Activated CD4-positive, alpha-beta T cell treated with anti-CD3 and anti-CD28 coated beads, Interleukin-2, amount 10 ng/mL, durations not matched to agents 7 days and 5 days (primary cell): ENCODE data around the gene PAN2. TPM values are rescaled to one million over a fixed set of nuclear protein-coding genes. Genes with fewer than 3 reads are reported as not detected.
"Not testable (repeated sequence)": the region's sequence is repeated elsewhere in the genome, so short reads cannot be mapped to it uniquely, and the experiment has no call there.

Experiments
- CTCF ChIA-PET: fragments of 350-600 bp; sonication (Branson Sonifier 250); formaldehyde crosslinking; loops from one replicate; lab custom pipeline; 2021; ENCODE audit warnings: antibody characterized with exemption; lab: Charles Lee
- POLR2A ChIA-PET: fragments of 350-600 bp; sonication (Branson Sonifier 250); formaldehyde crosslinking; loops from one replicate; lab custom pipeline; 2021; ENCODE audit warnings: antibody characterized with exemption; lab: Charles Lee
- DNase-seq: peaks from one replicate; pipeline ENCODE4 v3.0.0-alpha.2; 2020
- H3K27ac Mint-ChIP-seq: one replicate; pipeline ENCODE4 v1.8.0; 2021; ENCODE audit warnings: mild to moderate bottlenecking, moderate library complexity, mixed read lengths
- H3K27me3 Mint-ChIP-seq: one replicate; pipeline ENCODE4 v1.8.0; 2021; ENCODE audit warnings: mixed read lengths
- H3K36me3 Mint-ChIP-seq: one replicate; pipeline ENCODE4 v1.8.0; 2021; ENCODE audit warnings: low read depth, mixed read lengths
- H3K4me1 Mint-ChIP-seq: one replicate; pipeline ENCODE4 v1.8.0; 2021; ENCODE audit warnings: mixed read lengths
- H3K4me3 Mint-ChIP-seq: one replicate; pipeline ENCODE4 v1.8.0; 2021; ENCODE audit warnings: mild to moderate bottlenecking, moderate library complexity, mixed read lengths
- H3K9me3 Mint-ChIP-seq: one replicate; pipeline ENCODE4 v1.8.0; 2021; ENCODE audit warnings: mixed read lengths
- total RNA-seq, 2 experiments: library from RNA; stranded (reverse); gene quantifications; one replicate each; pipeline ENCODE4 v1.2.3, GENCODE V29; 2021

Gene PAN2
- total RNA-seq, 2 experiments from 2014 or later = 76.9 to 78.9 TPM

- DNase-seq = no peak
- H3K4me3 Mint-ChIP-seq = no peak overlapping the region
- H3K27ac Mint-ChIP-seq = no peak overlapping the region
- H3K9me3 Mint-ChIP-seq = no peaks in the 10 kb centered on the region
- peaks cover 42% of the 10 kb centered on the region for H3K36me3 Mint-ChIP-seq
- no peaks in the 10 kb centered on the region for H3K27me3 Mint-ChIP-seq
- no peaks in the 10 kb centered on the region for H3K4me1 Mint-ChIP-seq
- ChIA-PET CTCF (interaction anchor here (1.0 kb wide), 1 partner anchor 292 kb away, joined by 3 read pairs; no protein-coding TSS in a partner anchor), POLR2A (no interaction called here)
Observed at GRCh38 chr12:56280849-56281248, 53.0 kb downstream of the PAN2 start.

- Mint-ChIP-seq H3K4me3 (no peak overlapping the region), H3K9me3 (no peaks in the 10 kb centered on the region), H3K36me3 (peaks cover 46% of the 10 kb centered on the region), H3K27ac (no peak overlapping the region), H3K27me3 (no peaks in the 10 kb centered on the region), H3K4me1 (no peaks in the 10 kb centered on the region)
- ChIA-PET POLR2A (no interaction called here), CTCF (interaction anchor here (1.0 to 1.1 kb wide), 2 partner anchors 17 to 82 kb away, joined by 3 read pairs; no protein-coding TSS in a partner anchor)
- DNase-seq = no peak
Observed at GRCh38 chr12:56278905-56279304, 54.9 kb downstream of the PAN2 start.

GRCh38 chr12:56274299-56274698 is 59.5 kb downstream of the PAN2 start:
- CTCF ChIA-PET = interaction anchor here (0.6 to 0.7 kb wide), 2 partner anchors 85 to 151 kb away, joined by 3 read pairs; no protein-coding TSS in a partner anchor
- DNase-seq = no peak
- H3K4me3 Mint-ChIP-seq = no peak overlapping the region
- H3K36me3 Mint-ChIP-seq = peaks cover 54% of the 10 kb centered on the region
- H3K4me1 Mint-ChIP-seq = no peaks in the 10 kb centered on the region
- POLR2A ChIA-PET = no interaction called here
- H3K27ac Mint-ChIP-seq = no peak overlapping the region
- H3K27me3 Mint-ChIP-seq = no peaks in the 10 kb centered on the region
- H3K9me3 Mint-ChIP-seq = no peaks in the 10 kb centered on the region

GRCh38 chr12:56272468-56272867 is 61.3 kb downstream of the PAN2 start:
- peaks cover 46% of the 10 kb centered on the region for H3K36me3 Mint-ChIP-seq
- H3K27ac Mint-ChIP-seq, H3K27me3 Mint-ChIP-seq, CTCF ChIA-PET, H3K4me1 Mint-ChIP-seq, DNase-seq, H3K4me3 Mint-ChIP-seq, H3K9me3 Mint-ChIP-seq: not testable (repeated sequence)
- POLR2A ChIA-PET = interaction anchor here (0.6 kb wide), 1 partner anchor 342 kb away, joined by 5 read pairs; no protein-coding TSS in a partner anchor

- Mint-ChIP-seq H3K27ac (no peak overlapping the region), H3K4me1 (peaks cover 16% of the 10 kb centered on the region), H3K9me3 (no peaks in the 10 kb centered on the region), H3K27me3 (no peaks in the 10 kb centered on the region), H3K4me3 (no peak overlapping the region), H3K36me3 (peaks cover 41% of the 10 kb centered on the region)
- POLR2A ChIA-PET = no interaction called here
- CTCF ChIA-PET = interaction anchor here (1.4 to 1.6 kb wide), 2 partner anchors 13 kb away, joined by 3 to 8 read pairs; partner anchors contain the start of gene ANKRD52
- no peak for DNase-seq
Observed at GRCh38 chr12:56271031-56271430, 62.8 kb downstream of the PAN2 start.

GRCh38 chr12:56267443-56268071 is 66.2 kb downstream of the PAN2 start:
- Mint-ChIP-seq H3K4me3 (peak overlapping the region; percentile 91), H3K36me3 (peaks cover 20% of the 10 kb centered on the region), H3K27me3 (no peaks in the 10 kb centered on the region), H3K4me1 (peaks cover 19% of the 10 kb centered on the region), H3K9me3 (no peaks in the 10 kb centered on the region), H3K27ac (peak overlapping the region; percentile 78)
- no peak for DNase-seq
- CTCF ChIA-PET = interaction anchor here (0.8 to 4.1 kb wide), 19 partner anchors 11 to 369 kb away, joined by 3 to 44 read pairs (median 3); partner anchors contain the start of genes ANKRD52, RNF41, SMARCC2 and STAT2
- POLR2A ChIA-PET = no interaction called here

- peak; percentile 91 for DNase-seq
- POLR2A ChIA-PET = no interaction called here
- Mint-ChIP-seq H3K36me3 (peaks cover 13% of the 10 kb centered on the region), H3K9me3 (no peaks in the 10 kb centered on the region), H3K4me3 (peak within 1 kb of the TSS; percentile 91), H3K27ac (peak within 1 kb of the TSS; percentile 84), H3K27me3 (no peaks in the 10 kb centered on the region), H3K4me1 (peaks cover 19% of the 10 kb centered on the region)
- CTCF ChIA-PET = interaction anchor here (0.8 to 4.1 kb wide), 22 partner anchors 10 to 370 kb away, joined by 3 to 44 read pairs (median 3); partner anchors contain the start of genes ANKRD52, RNF41, SMARCC2 and STAT2
Observed at GRCh38 chr12:56266693-56267442, 66.9 kb downstream of the PAN2 start, which contains the start of gene COQ10A. Gene COQ10A (plus strand): TSS chr12:56266942. CDS start chr12:56267119, 177 bp downstream.

Other genes with a start within 250 kb of the PAN2 start
- gene PA2G4, start 229.4 kb downstream of the PAN2 start, total RNA-seq = 100 to 1,000 TPM; 244 to 289 TPM
- 1,000 to 10,000 TPM; 3,940 to 4,815 TPM for gene RPL41, start 217.4 kb downstream of the PAN2 start, total RNA-seq
- 1 to 10 TPM; 8.2 to 9.1 TPM for gene ZC3H10, start 215.7 kb downstream of the PAN2 start, total RNA-seq
- gene ESYT1, start 205.7 kb downstream of the PAN2 start, total RNA-seq = 100 to 1,000 TPM; 367 to 399 TPM
- 10 to 100 TPM; 56.6 to 63.4 TPM for gene MYL6B, start 181.4 kb downstream of the PAN2 start, total RNA-seq
- gene MYL6, start 175.6 kb downstream of the PAN2 start, total RNA-seq = 1,000 to 10,000 TPM; 1,336 to 1,525 TPM
- 100 to 1,000 TPM; 140 to 173 TPM for gene SMARCC2, start 144.5 kb downstream of the PAN2 start, total RNA-seq
- gene RNF41, start 112.1 kb downstream of the PAN2 start, total RNA-seq = 10 to 100 TPM; 30.1 to 31.6 TPM
- 10 to 100 TPM; 56.7 to 63.5 TPM for gene NABP2, start 109.7 kb downstream of the PAN2 start, total RNA-seq
- gene SLC39A5, start 103.9 kb downstream of the PAN2 start, total RNA-seq = under 1 TPM in 1 of 2 experiments, not detected in 1; 0.64 TPM
- 10 to 100 TPM; 39.0 to 45.9 TPM for gene ANKRD52, start 75.6 kb downstream of the PAN2 start, total RNA-seq
- 10 to 100 TPM; 15.3 to 17.1 TPM for gene COQ10A, start 67.1 kb downstream of the PAN2 start, total RNA-seq
- gene CS, start 33.7 kb downstream of the PAN2 start, total RNA-seq = 100 to 1,000 TPM; 177 to 201 TPM
- 100 to 1,000 TPM in 1 of 2 experiments, 10 to 100 TPM in 1; 96.2 to 105 TPM for gene CNPY2, start 18.0 kb downstream of the PAN2 start, total RNA-seq
- gene IL23A, start 4.9 kb upstream of the PAN2 start, total RNA-seq = 1 to 10 TPM; 6.1 to 8.0 TPM
- 100 to 1,000 TPM; 391 to 398 TPM for gene STAT2, start 26.1 kb upstream of the PAN2 start, total RNA-seq
- not detected for gene APOF, start 28.9 kb upstream of the PAN2 start, total RNA-seq
- gene TIMELESS, start 115.4 kb upstream of the PAN2 start, total RNA-seq = 10 to 100 TPM; 59.5 to 63.6 TPM
- not detected for gene MIP, start 120.7 kb upstream of the PAN2 start, total RNA-seq
- gene SPRYD4, start 134.6 kb upstream of the PAN2 start, total RNA-seq = 1 to 10 TPM; 3.8 to 3.9 TPM
- gene GLS2, start 154.2 kb upstream of the PAN2 start, total RNA-seq = 1 to 10 TPM; 1.1 to 1.9 TPM
- gene RBMS2, start 187.8 kb upstream of the PAN2 start, total RNA-seq = 1 to 10 TPM; 4.5 to 6.0 TPM